Hindlimb muscle (tissue), 1 donor: Measurements from ENCODE around the gene MYO5A. TPM values are rescaled to one million over a fixed set of nuclear protein-coding genes. Genes with fewer than 3 reads are reported as not detected.
"Not testable (repeated sequence)": the region's sequence is repeated elsewhere in the genome, so short reads cannot be mapped to it uniquely, and the experiment has no call there.

Experiments used
- DNase-seq: peaks from one replicate; pipeline ENCODE4 v3.0.0-alpha.2; 2013
- polyA plus RNA-seq: library from polyadenylated mRNA; unstranded; fragments of 120-200 nt; gene quantifications from one replicate; pipeline ENCODE4 v1.2.1, GENCODE V29; 2013; ENCODE audit not compliant: insufficient read length

The MYO5A gene
- polyA plus RNA-seq, 1 donor = 7.0 TPM

DNA sequence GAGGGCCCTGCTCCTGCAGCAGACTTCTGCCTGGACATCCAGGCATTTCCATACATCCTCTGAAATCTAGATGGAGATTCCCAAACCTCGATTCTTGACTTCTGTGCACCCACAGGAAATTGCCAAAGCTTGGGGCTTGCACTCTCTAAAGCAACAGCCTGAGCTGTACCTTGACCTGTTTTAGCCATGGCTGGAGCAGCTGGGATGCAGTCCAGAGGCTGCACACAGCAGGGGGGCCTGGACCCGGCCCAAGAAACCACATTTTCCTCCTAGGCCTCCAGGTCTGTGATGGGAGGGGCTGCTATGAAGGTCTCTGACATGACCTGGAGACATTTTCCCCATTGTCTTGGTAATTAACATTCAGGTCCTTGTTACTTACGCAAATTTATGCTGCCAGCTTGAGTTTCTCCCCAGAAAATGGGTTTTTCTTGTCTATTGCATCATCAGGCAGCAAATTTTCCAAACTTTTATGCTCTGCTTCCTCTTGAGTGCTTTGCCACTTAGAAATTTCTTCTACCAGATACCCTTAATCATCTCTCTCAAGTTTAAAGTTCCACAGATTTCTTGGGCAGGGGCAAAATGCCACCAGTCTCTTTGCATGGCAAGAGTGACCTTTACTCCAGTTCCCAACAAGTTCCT is 11.8 kb upstream of the MYO5A start:
- DNase-seq = no peak

DNA sequence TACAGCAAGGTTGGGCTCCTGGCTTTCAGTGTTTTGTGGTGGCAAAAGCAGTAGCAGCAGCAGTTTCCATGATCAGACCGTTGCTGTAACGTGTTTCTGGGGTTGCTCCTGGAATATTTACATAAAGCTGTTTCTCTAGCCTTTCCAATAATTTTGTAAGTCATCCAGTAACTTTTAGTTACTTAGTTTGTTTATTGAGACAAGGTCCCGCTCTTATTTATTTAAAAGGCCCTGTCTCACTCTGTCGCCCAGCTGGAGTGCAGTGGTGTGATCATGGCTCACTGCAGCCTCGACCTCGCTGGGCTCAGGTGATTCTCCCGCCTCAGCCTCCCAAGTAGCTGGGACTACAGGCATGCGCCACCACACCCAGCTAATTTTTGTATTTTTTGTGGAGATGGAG is 8.8 kb upstream of the MYO5A start:
- DNase-seq = no peak

DNA sequence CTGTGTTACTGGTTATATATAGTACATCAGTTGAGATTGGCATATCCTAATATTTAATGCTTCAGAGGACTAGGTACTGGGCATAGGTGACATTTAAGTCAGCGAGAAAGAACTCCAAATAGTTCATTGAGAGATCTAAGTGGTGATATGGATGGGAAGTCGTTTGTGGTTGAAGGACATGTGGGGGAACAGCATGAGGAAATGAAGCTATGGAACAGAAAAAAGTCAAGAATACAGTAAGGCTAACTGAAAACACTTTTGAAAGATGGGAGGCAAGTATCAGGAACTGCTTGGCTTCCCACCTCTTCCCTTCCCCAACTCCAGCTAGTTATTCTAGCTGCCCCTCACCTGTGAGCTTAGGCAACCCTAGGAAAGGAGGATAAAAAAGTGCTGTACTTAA is 3.7 kb upstream of the MYO5A start:
- DNase-seq = no peak

DNA sequence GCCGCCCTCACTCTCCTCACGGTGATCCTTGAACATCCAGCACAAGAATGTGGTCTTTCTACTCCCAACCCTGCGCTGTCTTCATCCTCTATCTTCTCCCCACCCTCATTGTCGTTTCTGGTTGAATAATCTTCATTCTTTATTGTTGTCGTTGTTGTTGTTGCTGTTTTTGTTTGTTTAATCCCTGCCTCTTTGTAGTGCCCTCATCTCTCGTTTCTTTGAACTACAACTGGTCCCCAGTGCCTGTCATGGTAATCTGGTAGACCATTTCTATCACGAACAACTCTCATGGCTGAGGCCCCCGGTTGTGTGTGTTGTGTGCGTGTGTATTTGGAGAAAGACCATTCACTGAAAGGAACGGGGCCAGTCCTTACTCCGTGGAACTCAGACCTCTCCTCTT is 1.3 kb upstream of the MYO5A start:
- no peak for DNase-seq

DNA sequence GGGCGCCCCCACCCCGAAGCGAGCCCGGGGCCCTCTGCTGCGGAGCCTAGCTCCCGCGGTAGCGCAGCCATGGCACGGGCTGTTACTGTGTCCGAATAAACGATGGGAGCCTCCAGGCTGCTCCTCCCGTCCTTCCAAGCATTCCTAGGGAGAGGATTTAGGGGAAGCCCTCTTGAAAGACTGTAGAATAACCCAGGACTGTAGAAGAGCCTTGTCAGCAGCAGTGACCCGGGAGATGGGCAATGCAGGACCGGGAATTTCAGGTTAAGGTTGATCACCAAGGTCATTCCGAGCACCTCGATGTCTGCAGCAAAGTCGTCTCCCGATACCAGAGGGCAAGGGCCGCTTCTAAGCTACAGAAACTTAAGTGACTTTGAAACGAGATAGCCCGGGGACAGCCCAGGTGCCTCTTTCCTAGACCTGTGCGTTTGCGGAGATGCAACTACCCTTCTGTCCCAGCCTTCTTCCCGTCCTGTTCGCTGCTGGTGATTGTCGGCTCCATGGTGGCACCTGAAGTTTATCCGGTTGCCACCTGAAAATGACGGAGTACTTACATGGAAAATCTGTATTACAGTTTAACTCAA is 753 bp upstream of the MYO5A start:
- no peak for DNase-seq

GRCh38 chr15:52527911-52528563 is 643 bp downstream of the MYO5A start:
- no peak for DNase-seq

DNA sequence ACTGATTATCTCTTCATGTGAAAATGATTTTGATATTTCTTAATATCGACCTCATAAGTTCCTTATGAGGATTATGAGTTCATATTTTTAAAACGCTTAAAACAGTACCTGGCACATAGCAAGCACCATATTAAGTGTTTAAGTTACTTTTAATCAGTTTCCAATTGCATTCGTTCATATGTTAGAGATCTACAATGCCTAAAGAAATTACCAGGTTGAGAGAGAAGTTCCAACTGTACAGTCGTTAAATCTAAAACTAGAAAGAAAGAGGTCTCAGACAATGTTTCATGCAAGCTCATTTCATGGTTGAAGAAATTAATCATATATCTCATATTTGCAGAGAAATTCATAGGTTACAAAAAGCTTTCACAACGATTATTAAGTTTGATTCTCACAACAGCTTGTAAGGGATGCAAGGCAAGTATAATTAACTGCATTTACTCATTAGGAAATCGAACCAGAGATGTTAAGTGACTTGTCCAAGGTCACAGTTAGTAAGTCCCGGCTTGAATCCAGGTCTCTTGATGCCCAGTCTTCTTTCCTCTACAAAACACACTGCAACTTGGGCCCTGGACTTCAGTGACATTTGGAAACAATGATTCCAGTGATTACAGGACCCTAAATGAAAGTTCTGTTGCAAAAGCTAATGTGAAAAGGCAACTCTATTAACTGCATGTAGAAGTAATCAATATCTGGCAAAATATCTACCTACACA is 1.3 kb downstream of the MYO5A start:
- no peak for DNase-seq

DNA sequence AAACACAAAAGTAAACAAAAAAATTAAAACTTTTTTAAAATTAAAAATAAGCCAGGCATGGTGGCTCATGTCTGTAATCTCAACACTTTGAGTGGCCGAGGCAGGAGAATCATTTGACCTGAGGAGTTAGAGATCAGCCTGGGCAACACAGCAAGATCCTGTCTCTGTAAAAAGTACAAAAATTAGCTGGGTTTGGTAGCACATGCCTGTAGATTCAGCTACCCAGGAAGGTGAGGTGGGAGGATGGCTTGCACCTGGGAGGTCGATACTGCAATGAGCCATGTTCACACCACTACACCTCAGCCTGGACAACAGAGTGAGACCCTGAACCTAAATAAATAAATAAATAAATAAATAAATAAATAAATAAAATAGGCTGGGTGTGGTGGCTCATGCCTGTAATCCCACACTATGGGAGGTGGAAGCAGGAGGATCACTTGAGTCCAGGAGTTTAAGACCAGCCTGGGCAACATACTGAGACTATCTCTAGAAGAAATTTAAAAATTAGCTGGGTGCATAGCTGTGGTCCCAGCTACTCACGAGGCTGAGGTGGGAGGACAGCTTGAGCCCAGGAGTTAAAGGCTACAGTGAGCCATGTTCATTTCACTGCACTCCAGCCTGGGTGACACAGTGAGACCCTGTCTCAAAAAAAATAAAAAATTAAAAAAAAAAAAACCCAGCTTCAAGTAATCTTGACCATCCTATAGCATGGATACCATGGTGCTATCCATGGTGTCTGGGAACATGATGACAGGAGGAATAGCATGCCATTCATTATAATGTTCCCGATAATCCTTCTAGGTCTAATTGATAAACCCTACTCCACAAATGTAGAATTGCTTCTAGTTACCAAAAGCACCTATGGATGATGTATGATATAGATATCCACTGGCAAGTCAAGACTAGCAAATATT is 4.2 kb downstream of the MYO5A start:
- DNase-seq = no peak

DNA sequence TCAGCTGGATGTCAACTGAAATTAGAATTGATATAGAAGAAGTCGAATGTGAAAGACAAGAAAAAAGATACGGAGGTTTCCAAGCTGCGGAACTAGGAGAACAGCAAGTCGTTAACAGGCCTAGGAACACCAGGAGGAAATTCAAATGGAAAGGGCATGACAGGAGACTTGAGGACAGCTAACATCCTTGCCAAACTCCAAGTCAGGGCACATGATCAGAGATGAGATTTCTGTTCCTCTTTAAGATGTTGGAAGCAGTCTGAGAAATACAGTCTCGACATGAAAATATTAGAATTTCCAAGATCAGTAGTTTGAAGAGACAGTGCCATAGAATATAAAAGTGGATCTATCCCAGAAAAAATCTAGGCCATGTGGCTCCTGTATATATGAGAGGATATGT is 5.0 kb downstream of the MYO5A start:
- no peak for DNase-seq

DNA sequence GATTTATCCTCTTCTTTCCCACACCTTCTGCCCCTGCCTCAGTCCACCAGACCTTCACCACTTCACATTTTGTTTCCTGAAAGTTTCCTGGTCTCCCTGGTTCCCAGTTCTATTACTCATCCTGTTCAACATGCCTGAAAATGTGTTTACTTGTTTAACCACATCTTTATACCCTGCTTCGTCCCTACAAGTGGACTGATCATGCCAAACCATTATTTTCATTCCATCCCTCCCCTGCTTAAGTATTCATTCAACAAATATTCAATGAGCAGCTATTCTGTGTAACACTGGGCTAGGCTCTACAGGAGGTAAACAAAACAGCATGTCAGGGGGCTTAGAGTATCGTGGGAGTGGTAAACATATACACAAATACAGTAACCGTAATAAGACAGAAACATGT is 5.5 kb downstream of the MYO5A start:
- DNase-seq = no peak

DNA sequence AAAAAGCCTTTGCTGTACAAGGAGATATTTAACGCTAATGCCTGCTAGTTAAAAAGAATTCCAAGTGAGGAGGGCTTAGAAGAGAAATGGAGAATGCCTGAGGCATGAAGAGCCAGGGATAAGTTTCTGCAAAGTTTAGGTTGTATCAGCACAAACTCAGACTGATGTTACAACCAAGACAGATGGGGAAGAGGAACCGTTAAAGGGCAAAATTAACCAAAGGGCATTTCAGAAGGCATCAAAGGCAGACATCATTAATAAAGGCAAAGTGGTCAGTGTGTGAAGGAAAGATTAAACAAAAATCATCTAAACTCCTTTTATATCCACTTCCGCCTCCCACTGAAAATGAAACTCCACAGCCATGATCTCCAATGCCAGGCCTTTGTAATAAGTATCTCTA is 7.0 kb downstream of the MYO5A start:
- no peak for DNase-seq

GRCh38 chr15:52520421-52520820 is 8.3 kb downstream of the MYO5A start:
- DNase-seq = no peak

- DNase-seq = no peak
Measured at GRCh38 chr15:52518487-52519371, 10.0 kb downstream of the MYO5A start.

- DNase-seq = no peak
Measured at GRCh38 chr15:52517014-52517413, 11.7 kb downstream of the MYO5A start.

- no peak for DNase-seq
Measured at GRCh38 chr15:52515343-52515742, 13.3 kb downstream of the MYO5A start.

DNA sequence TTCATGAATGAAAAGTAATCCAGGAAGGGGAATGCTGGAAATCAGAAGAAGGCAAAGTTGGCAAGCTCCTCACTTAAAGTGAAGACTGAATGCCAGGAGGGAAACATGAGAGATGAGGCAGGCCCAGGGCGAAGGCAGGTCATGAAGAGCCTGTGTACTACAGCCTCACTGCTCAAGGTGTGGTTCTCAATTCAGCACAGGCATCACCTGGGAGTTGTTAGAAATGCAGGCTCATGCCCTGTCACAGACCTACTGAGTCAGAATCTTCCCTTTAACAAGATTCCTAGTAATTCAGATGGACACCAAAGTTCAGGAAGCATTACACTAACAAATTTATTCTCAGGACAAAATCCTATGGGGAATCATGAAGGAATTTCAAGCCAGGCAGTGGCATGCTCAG is 14.2 kb downstream of the MYO5A start:
- no peak for DNase-seq

DNA sequence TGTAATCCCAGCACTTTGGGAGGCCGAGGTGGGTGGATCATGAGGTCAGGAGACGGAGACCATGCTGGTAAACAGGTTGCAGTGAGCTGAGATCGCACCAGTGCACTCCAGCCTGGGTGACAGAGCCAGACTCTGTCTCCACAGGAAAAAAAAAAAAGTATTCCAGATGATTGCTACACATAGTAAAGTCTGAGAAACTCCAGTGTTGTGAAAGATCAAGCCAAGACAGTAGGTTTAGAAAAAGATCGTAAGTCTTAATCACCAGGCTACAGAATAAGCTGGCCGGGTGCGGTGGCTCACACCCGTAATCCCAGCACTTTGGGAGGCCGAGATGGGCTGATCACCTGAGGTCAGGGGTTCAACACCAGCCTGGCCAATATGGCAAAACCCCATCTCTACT is 15.8 kb downstream of the MYO5A start:
- not testable (repeated sequence) for DNase-seq

DNA sequence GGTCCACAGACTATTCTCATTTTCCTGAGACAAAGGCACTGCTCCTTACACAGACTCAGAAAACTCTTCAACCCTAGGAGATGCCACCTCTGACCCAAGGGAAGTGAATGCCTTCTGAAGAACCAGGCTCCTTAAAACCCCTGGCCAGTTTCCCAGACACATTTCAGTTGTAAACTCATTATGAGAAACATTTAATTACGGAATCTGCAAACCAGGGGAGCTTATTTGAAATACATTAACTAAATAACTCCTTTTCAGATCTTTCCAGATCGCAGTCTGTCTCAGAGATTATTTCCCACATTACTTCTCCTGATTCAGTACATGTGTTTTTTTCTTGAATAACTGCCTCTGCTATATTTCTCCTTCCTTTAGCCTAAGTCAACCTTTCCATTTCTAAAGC is 17.6 kb downstream of the MYO5A start:
- DNase-seq = no peak

GRCh38 chr15:52509500-52510245 is 19.0 kb downstream of the MYO5A start:
- no peak for DNase-seq

- no peak for DNase-seq
Measured at GRCh38 chr15:52506549-52506948, 22.1 kb downstream of the MYO5A start.

DNA sequence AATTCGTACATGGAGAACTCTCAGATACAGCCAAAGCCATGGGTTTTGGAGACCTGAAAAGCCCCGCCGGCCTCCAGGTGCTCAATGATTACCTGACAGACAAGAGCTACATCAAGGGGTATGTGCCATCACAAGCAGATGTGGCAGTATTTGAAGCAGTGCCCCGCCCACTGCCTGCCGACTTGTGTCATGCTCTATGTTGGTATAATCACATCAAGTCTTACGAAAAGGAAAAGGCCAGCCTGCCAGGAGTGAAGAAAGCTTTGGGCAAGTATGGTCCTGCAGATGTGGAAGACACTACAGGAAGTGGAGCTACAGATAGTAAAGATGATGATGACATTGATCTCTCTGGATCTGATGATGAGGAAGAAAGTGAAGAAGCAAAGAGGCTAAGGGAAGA is 23.5 kb downstream of the MYO5A start:
- no peak for DNase-seq
